HG03108 (cell line): ENCODE measurements around the gene KLHL3.

ENCODE experiments used
- ATAC-seq: cut with Tn5 transposase; IDR thresholded peaks from one replicate; pipeline ENCODE4 v1.9.1; 2021; ENCODE audit warnings: moderate library complexity; ENCODE audit not compliant: unreplicated experiment

Gene KLHL3

GRCh38 chr5:137592317-137592716 is 143.6 kb downstream of the KLHL3 start:
- no peak for ATAC-seq

GRCh38 chr5:137589185-137589584 is 146.7 kb downstream of the KLHL3 start:
- ATAC-seq = no peak

GRCh38 chr5:137587919-137588318 is 148.0 kb downstream of the KLHL3 start:
- ATAC-seq = no peak

- ATAC-seq = no peak
These were observed 151.6 kb downstream of the KLHL3 start for GRCh38 chr5:137584262-137584661.

- ATAC-seq = no peak
These were observed 152.8 kb downstream of the KLHL3 start for GRCh38 chr5:137583129-137583528.

GRCh38 chr5:137582218-137582617 is 153.7 kb downstream of the KLHL3 start:
- no peak for ATAC-seq

- ATAC-seq = no peak
These were observed 154.1 kb downstream of the KLHL3 start for GRCh38 chr5:137581776-137582175.

- ATAC-seq = no peak
These were observed 155.9 kb downstream of the KLHL3 start for GRCh38 chr5:137580030-137580429.

- ATAC-seq = no peak
These were observed 160.0 kb downstream of the KLHL3 start for GRCh38 chr5:137575847-137576246.

GRCh38 chr5:137575211-137575610 is 160.7 kb downstream of the KLHL3 start:
- ATAC-seq = no peak

GRCh38 chr5:137573376-137573775 is 162.5 kb downstream of the KLHL3 start:
- ATAC-seq = no peak

GRCh38 chr5:137572042-137572695 is 163.7 kb downstream of the KLHL3 start:
- no peak for ATAC-seq

- ATAC-seq = no peak
These were observed 165.8 kb downstream of the KLHL3 start for GRCh38 chr5:137570070-137570469.
